Measurements from ENCODE around the gene CELF1.
A peak's percentile ranks its signal among the peaks of the same experiment; 100 is the strongest.
"Not testable (repeated sequence)": the region's sequence is repeated elsewhere in the genome, so short reads cannot be mapped to it uniquely, and the experiment has no call there.

The CELF1 gene

DNA sequence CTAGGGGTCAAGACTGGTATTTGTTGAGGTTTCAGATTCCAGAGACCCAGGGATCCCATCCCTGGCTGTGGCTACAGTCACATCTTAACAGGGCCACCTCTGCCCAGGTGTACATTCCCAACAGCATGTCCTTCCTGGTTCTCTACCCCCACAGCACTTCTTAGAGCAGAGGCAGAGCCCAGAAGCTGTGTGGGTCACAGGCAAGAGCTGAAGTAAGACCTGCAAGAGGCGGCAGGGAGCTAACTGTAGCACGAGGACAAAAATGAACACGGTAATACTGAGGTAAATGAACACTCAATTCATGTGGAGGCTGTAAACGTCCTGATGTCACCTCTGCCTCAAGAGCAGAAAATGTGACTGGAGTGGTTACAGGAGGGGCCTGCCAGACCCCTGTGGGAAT is 82.3 kb downstream of the CELF1 start:
- no peak overlapping the region for H3K9ac ChIP-seq (ENCODE audit: low read depth, low read length)
- H3K27ac ChIP-seq (ENCODE audit: low read length): no peak overlapping the region
- no peak overlapping the region for H3K4me3 ChIP-seq (ENCODE audit: low read length)
- H3K9me3 ChIP-seq (ENCODE audit: insufficient read depth, low read depth, low read length): no peaks in the 10 kb centered on the region
- peaks cover 31% of the 10 kb centered on the region for H3K4me1 ChIP-seq (ENCODE audit: insufficient read depth, low read length)
- no peaks in the 10 kb centered on the region for H3K27me3 ChIP-seq (ENCODE audit: insufficient read depth, low read length)
- peaks cover 96% of the 10 kb centered on the region for H3K36me3 ChIP-seq (ENCODE audit: insufficient read depth, low read depth, low read length)

- no peak overlapping the region for H3K27ac ChIP-seq (ENCODE audit: low read length)
- no peaks in the 10 kb centered on the region for H3K27me3 ChIP-seq (ENCODE audit: insufficient read depth, low read length)
- H3K4me1 ChIP-seq (ENCODE audit: insufficient read depth, low read length): peaks cover 31% of the 10 kb centered on the region
- H3K36me3 ChIP-seq (ENCODE audit: insufficient read depth, low read depth, low read length): peaks cover 96% of the 10 kb centered on the region
- no peak overlapping the region for H3K4me3 ChIP-seq (ENCODE audit: low read length)
- no peaks in the 10 kb centered on the region for H3K9me3 ChIP-seq (ENCODE audit: insufficient read depth, low read depth, low read length)
- no peak overlapping the region for H3K9ac ChIP-seq (ENCODE audit: low read depth, low read length)
Observed at GRCh38 chr11:47469361-47470179, 83.4 kb downstream of the CELF1 start.

GRCh38 chr11:47468598-47469214 is 84.2 kb downstream of the CELF1 start:
- no peak overlapping the region for H3K27ac ChIP-seq (ENCODE audit: low read length)
- H3K36me3 ChIP-seq (ENCODE audit: insufficient read depth, low read depth, low read length): peaks cover 97% of the 10 kb centered on the region
- peaks cover 31% of the 10 kb centered on the region for H3K4me1 ChIP-seq (ENCODE audit: insufficient read depth, low read length)
- H3K4me3 ChIP-seq (ENCODE audit: low read length): no peak overlapping the region
- H3K9me3 ChIP-seq (ENCODE audit: insufficient read depth, low read depth, low read length): no peaks in the 10 kb centered on the region
- peak overlapping the region; percentile 39; the same call in 1 of the 2 replicates for H3K9ac ChIP-seq (ENCODE audit: low read depth, low read length)
- H3K27me3 ChIP-seq (ENCODE audit: insufficient read depth, low read length): no peaks in the 10 kb centered on the region

- H3K36me3 ChIP-seq (ENCODE audit: insufficient read depth, low read depth, low read length): peaks cover 83% of the 10 kb centered on the region
- peaks cover 31% of the 10 kb centered on the region for H3K4me1 ChIP-seq (ENCODE audit: insufficient read depth, low read length)
- no peaks in the 10 kb centered on the region for H3K9me3 ChIP-seq (ENCODE audit: insufficient read depth, low read depth, low read length)
- peak overlapping the region; percentile 39; the same call in 1 of the 2 replicates for H3K9ac ChIP-seq (ENCODE audit: low read depth, low read length)
- H3K4me3 ChIP-seq (ENCODE audit: low read length): no peak overlapping the region
- peak overlapping the region; percentile 44 for H3K27ac ChIP-seq (ENCODE audit: low read length)
- H3K27me3 ChIP-seq (ENCODE audit: insufficient read depth, low read length): no peaks in the 10 kb centered on the region
Observed at GRCh38 chr11:47467357-47467756, 85.6 kb downstream of the CELF1 start.

DNA sequence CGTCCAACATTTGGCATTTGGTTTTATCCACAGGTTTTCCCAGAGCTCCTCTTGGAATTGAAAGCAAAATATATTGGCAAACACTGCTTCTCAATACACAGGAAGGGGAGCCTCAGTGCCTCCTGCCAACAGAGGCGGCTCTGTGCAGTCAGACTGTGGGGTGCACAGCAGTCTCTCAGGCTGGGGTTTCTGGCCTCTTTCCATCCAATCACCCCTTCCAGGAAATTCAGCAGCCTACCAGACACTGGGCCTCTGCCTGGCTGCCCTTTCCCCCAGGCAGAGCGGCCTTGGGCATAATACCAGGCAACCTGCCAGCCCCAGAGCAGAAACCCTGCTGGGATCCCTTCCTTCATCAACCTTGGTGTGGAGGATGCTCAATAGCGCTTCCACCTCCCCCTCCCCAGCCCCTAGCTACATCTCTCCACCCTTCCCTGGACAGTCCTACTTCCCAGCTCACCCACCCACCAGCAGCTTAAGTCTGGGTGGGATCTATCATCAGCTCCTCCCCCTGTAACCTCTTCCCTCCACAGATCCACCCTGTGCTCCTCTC is 86.2 kb downstream of the CELF1 start:
- Histone ChIP-seq H3K36me3 (ENCODE audit: insufficient read depth, low read depth, low read length) (peaks cover 78% of the 10 kb centered on the region), H3K4me1 (ENCODE audit: insufficient read depth, low read length) (peaks cover 31% of the 10 kb centered on the region), H3K9me3 (ENCODE audit: insufficient read depth, low read depth, low read length) (no peaks in the 10 kb centered on the region), H3K27me3 (ENCODE audit: insufficient read depth, low read length) (no peaks in the 10 kb centered on the region), H3K4me3 (ENCODE audit: low read length) (no peak overlapping the region), H3K9ac (ENCODE audit: low read depth, low read length) (0 out of 2 replicates have a peak overlapping the region, but pooled peaks have one; percentile 25), H3K27ac (ENCODE audit: low read length) (peak overlapping the region; percentile 44)

DNA sequence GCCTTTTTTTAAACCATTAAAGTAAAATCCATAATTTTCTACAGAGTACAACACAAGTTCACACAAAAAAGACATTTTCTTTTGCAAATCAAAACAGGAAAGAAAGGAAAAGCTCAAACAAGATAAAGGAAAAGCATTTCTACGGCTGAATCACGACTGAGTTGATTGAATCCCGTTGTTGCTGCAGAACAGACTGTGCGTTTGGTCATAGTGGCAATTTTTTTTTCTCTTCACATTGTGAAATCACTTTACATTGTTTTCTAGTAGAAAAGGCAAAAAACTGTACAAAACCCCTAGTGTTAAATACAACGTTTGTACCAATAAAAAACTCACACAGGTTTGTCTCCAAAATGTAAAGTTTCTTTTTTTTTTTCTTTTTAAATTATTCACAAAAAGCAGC is 86.7 kb downstream of the CELF1 start:
- H3K4me1 ChIP-seq (ENCODE audit: insufficient read depth, low read length): peaks cover 31% of the 10 kb centered on the region
- no peaks in the 10 kb centered on the region for H3K27me3 ChIP-seq (ENCODE audit: insufficient read depth, low read length)
- no peaks in the 10 kb centered on the region for H3K9me3 ChIP-seq (ENCODE audit: insufficient read depth, low read depth, low read length)
- peaks cover 72% of the 10 kb centered on the region for H3K36me3 ChIP-seq (ENCODE audit: insufficient read depth, low read depth, low read length)
- no peak overlapping the region for H3K4me3 ChIP-seq (ENCODE audit: low read length)
- H3K27ac ChIP-seq (ENCODE audit: low read length): no peak overlapping the region
- no peak overlapping the region for H3K9ac ChIP-seq (ENCODE audit: low read depth, low read length)

DNA sequence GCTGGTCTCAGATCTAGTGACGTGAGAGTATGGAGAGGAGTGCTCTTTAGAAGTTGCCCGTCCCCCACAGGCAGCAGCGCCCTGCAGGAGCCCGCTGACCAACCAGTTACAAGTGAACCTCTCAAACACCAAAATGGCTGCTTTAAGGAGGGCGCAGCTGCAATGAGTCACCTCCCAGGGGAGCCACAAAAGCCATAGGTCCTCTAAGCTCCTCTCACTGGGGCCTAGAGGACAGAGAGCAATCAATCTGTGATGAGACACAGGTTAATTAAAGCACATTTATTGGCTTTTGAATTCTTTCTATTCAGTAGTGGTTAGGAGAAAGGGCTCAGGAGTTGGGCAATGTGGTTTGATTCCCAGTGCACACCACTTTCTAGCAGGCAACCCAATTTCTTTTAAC is 88.4 kb downstream of the CELF1 start:
- no peak overlapping the region for H3K4me3 ChIP-seq (ENCODE audit: low read length)
- peaks cover 56% of the 10 kb centered on the region for H3K36me3 ChIP-seq (ENCODE audit: insufficient read depth, low read depth, low read length)
- peak overlapping the region; percentile 29; the same call in 1 of the 2 replicates for H3K9ac ChIP-seq (ENCODE audit: low read depth, low read length)
- no peaks in the 10 kb centered on the region for H3K9me3 ChIP-seq (ENCODE audit: insufficient read depth, low read depth, low read length)
- peaks cover 23% of the 10 kb centered on the region for H3K4me1 ChIP-seq (ENCODE audit: insufficient read depth, low read length)
- H3K27me3 ChIP-seq (ENCODE audit: insufficient read depth, low read length): no peaks in the 10 kb centered on the region
- no peak overlapping the region for H3K27ac ChIP-seq (ENCODE audit: low read length)

DNA sequence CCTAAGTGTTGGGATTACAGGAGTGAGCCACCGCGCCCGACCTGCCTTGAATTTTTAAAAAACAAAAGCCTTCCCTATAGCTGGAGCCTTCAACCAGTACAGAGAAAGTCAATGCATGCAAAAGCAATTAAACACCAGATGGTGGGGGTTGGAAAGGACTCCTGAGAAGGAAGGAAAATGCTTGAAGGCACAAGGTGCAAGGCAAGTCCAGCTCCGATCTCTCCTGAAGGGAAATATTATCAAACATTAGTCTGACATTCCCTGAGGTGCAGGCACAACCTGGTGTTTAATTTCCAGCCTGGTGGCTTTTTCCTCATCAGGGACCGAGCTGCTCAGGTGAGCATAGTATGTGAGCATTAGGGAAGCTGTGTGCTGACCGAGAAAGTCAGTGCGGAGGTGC is 91.1 kb downstream of the CELF1 start:
- H3K4me1 ChIP-seq (ENCODE audit: insufficient read depth, low read length): peaks cover 3% of the 10 kb centered on the region; the same call in 1 of the 2 replicates
- no peaks in the 10 kb centered on the region for H3K9me3 ChIP-seq (ENCODE audit: insufficient read depth, low read depth, low read length)
- H3K27me3 ChIP-seq (ENCODE audit: insufficient read depth, low read length): no peaks in the 10 kb centered on the region
- peaks cover 31% of the 10 kb centered on the region for H3K36me3 ChIP-seq (ENCODE audit: insufficient read depth, low read depth, low read length)
- H3K4me3 ChIP-seq (ENCODE audit: low read length): no peak overlapping the region
- no peak overlapping the region for H3K27ac ChIP-seq (ENCODE audit: low read length)
- H3K9ac ChIP-seq (ENCODE audit: low read depth, low read length): no peak overlapping the region

GRCh38 chr11:47460571-47461235 is 92.2 kb downstream of the CELF1 start:
- no peaks in the 10 kb centered on the region for H3K4me1 ChIP-seq (ENCODE audit: insufficient read depth, low read length)
- no peaks in the 10 kb centered on the region for H3K9me3 ChIP-seq (ENCODE audit: insufficient read depth, low read depth, low read length)
- no peak overlapping the region for H3K27ac ChIP-seq (ENCODE audit: low read length)
- H3K27me3 ChIP-seq (ENCODE audit: insufficient read depth, low read length): no peaks in the 10 kb centered on the region
- H3K4me3 ChIP-seq (ENCODE audit: low read length): no peak overlapping the region
- no peak overlapping the region for H3K9ac ChIP-seq (ENCODE audit: low read depth, low read length)
- H3K36me3 ChIP-seq (ENCODE audit: insufficient read depth, low read depth, low read length): peaks cover 20% of the 10 kb centered on the region; the same call in 1 of the 2 replicates

GRCh38 chr11:47454258-47454671 is 98.7 kb downstream of the CELF1 start:
- H3K27ac ChIP-seq (ENCODE audit: low read length); H3K9ac ChIP-seq (ENCODE audit: low read depth, low read length); H3K27me3 ChIP-seq (ENCODE audit: insufficient read depth, low read length); H3K4me1 ChIP-seq (ENCODE audit: insufficient read depth, low read length); H3K36me3 ChIP-seq (ENCODE audit: insufficient read depth, low read depth, low read length); H3K9me3 ChIP-seq (ENCODE audit: insufficient read depth, low read depth, low read length); H3K4me3 ChIP-seq (ENCODE audit: low read length): not testable (repeated sequence)

GRCh38 chr11:47453365-47453764 is 99.6 kb downstream of the CELF1 start:
- Histone ChIP-seq H3K4me1 (ENCODE audit: insufficient read depth, low read length) (no peaks in the 10 kb centered on the region), H3K27me3 (ENCODE audit: insufficient read depth, low read length) (no peaks in the 10 kb centered on the region)

More at GRCh38 chr11:47453365-47453764, 99.6 kb downstream of the CELF1 start:
- Histone ChIP-seq H3K9ac (ENCODE audit: low read depth, low read length) (no peak overlapping the region), H3K36me3 (ENCODE audit: insufficient read depth, low read depth, low read length) (no peaks in the 10 kb centered on the region), H3K4me3 (ENCODE audit: low read length) (no peak overlapping the region), H3K9me3 (ENCODE audit: insufficient read depth, low read depth, low read length) (no peaks in the 10 kb centered on the region), H3K27ac (ENCODE audit: low read length) (no peak overlapping the region)

All from iPS-20b (cell line).